Heart right ventricle (tissue), 16 donors: ENCODE results near the gene AGPAT3. TPM values are rescaled to one million over a fixed set of nuclear protein-coding genes. Genes with fewer than 3 reads are reported as not detected.

Source experiments
- ATAC-seq, 8 donors: fragments of 200-7000 bp; cut with Tn5 transposase; one replicate each; pipeline ENCODE4 v1.9.1; 2020; ENCODE audit warnings: mild to moderate bottlenecking in 8 of 8, moderate library complexity in 8 of 8, moderate number of reproducible peaks in 1 of 8
- DNase-seq, 2 donors: peaks; one replicate each; pipeline ENCODE4 v3.0.0-alpha.2; 2020
- H3K27ac ChIP-seq, 10 donors: fragments of 200-600 bp; sonication (generic) in 2 of 10; one replicate each; pipeline versions ENCODE4 v1.5.0 to v1.8.0; 2020 to 2022; ENCODE audit warnings: mild to moderate bottlenecking in 3 of 10
- H3K27me3 ChIP-seq, 7 donors: fragments of 200-600 bp; one replicate each; pipeline ENCODE4 v1.8.0; 2021 to 2022; ENCODE audit warnings: mild to moderate bottlenecking in 2 of 7
- H3K36me3 ChIP-seq, 9 donors: fragments of 200-600 bp; sonication (generic) in 1 of 9; one replicate each; pipeline versions ENCODE4 v1.5.0 to v1.8.0; 2020 to 2022; ENCODE audit warnings: mild to moderate bottlenecking in 2 of 9
- H3K4me1 ChIP-seq, 9 donors: fragments of 200-600 bp; sonication (generic) in 1 of 9; one replicate each; pipeline versions ENCODE4 v1.5.0 to v1.8.0; 2020 to 2022; ENCODE audit warnings: mild to moderate bottlenecking in 4 of 9
- H3K4me3 ChIP-seq, 10 donors: fragments of 200-600 bp; sonication (generic) in 2 of 10; one replicate each; pipeline versions ENCODE4 v1.5.0 to v1.8.0; 2020 to 2022; ENCODE audit warnings: mild to moderate bottlenecking in 7 of 10, moderate library complexity in 2 of 10
- H3K9me3 ChIP-seq, 11 donors: fragments of 200-600 bp in 10 of 11; sonication (generic) in 2 of 11; one replicate each; pipeline versions ENCODE4 v1.5.0 to v1.8.0; 2013 to 2022; ENCODE audit warnings: mild to moderate bottlenecking in 2 of 11, control low read depth in 1 of 11, moderate library complexity in 1 of 11
- CTCF ChIP-seq, 9 donors: fragments of 200-600 bp; sonication (generic) in 2 of 9; IDR thresholded peaks; one replicate each; pipeline versions ENCODE4 v1.5.0 to v1.8.0; 2021 to 2022; ENCODE audit warnings: antibody characterized with exemption in 9 of 9, mild to moderate bottlenecking in 5 of 9, moderate library complexity in 1 of 9
- WGBS, 2 donors: extraction: QIAGEN DNeasy Blood & Tissue Kit; methylation state at CpG; one replicate each; pipeline ENCODE4 v1.1.7; 2013; ENCODE audit warnings: inconsistent platforms in 1 of 2; 5-methylcytosine and 5-hydroxymethylcytosine counted together
- intact Hi-C, 10 donors: fragments of 100-400 bp; cut with DNase I; formaldehyde crosslinking; loops; one replicate each; pipeline versions ENCODE4 v1.11.1 to v1.14.2; 2022
- polyA plus RNA-seq, 2 donors: library from polyadenylated mRNA; stranded (reverse); fragments of 200-250 nt; gene quantifications; one replicate each; pipeline ENCODE4 v1.2.3, GENCODE V29; 2013
- total RNA-seq, 10 donors: library from RNA; stranded (reverse); fragmentation: NEBNext Ultra II Directional in 3 of 10; extraction: Animal tissue kit (Norgen Biotek cat#: 25700) in 3 of 10; gene quantifications; one replicate each; pipeline versions ENCODE4 v1.2.1 to v1.2.4, GENCODE V29; 2021 to 2023
- donor health status: Arrhythmogenic right ventricular cardiomyopathy.
- donor health status: ischemic (EF 13 %, LVEDD 7.1; RV severe dilation, severe dysfunction).
- donor health status: healthy with polysubstance abuse.
- donor health status: DM: no; HTN: yes; CAD: no.
- donor health status: DM: no; HTN: no; CAD: no.
- donor health status: ischemic (EF 25% LVEDD 6.9; RV normal size, moderate dysfunction).
- donor health status: ischemic (EF 25% LVEDD 5.7; RV mildly dilated, moderate dysfunction).
- donor health status: healthy.
- donor health status: DM: yes; HTN: yes; CAD: no.
- donor health status: Ischemic cardiomyopathy.
- donor health status: ischemic (EF 35%, LVEDD 5.7; RV mildly dilated, moderate dysfunction).
- donor health status: nonischemic (EF 11% LVEDD 7.7; RV severe dilation, severe dysfunction).
- donor health status: DM: yes; HTN: yes; CAD: no.
- donor health status: PGD.
- donor health status: ischemic (EF 29% LVEDD 5.4; RV normal size, mild dysfunction).
- donor health status: nonischemic (EF 23%, LVEDD 6.1; RV moderate dilation, normal function).

The AGPAT3 gene
- total and polyA plus RNA-seq, 12 donors = 19.7 to 110 (median 65.6) TPM

- Histone ChIP-seq H3K27me3 (no peaks in the 10 kb centered on the region), H3K4me1 (peaks cover 7 to 57% (median 30%) of the 10 kb centered on the region in 9 donors), H3K4me3 (no peak overlapping the region), H3K9me3 (peaks cover 0 to 18% (median 9%) of the 10 kb centered on the region in 11 donors), H3K36me3 (peaks cover 0 to 33% (median 0%) of the 10 kb centered on the region in 9 donors), H3K27ac (no peak overlapping the region)
- intact Hi-C loops = loop anchor here in 1 of 10 donors (5.0 kb wide), 1 partner anchor 43 kb away; the partner anchor contains the start of gene AGPAT3
- no peak for DNase-seq
- peak in 4 of 8 donors; percentile 21 to 48 (median 30) for ATAC-seq
- 83 to 85% methylated on average over 19 of the region's 19 CpGs for WGBS, 2 donors
- TF ChIP-seq CTCF (IDR thresholded peaks at IDR 0.05) = no peak
Measured at GRCh38 chr21:43909741-43910400, 44.8 kb downstream of the AGPAT3 start.

GRCh38 chr21:43910460-43910859 is 45.4 kb downstream of the AGPAT3 start:
- ATAC-seq (no peak), DNase-seq (no peak)
- Histone ChIP-seq H3K4me1 (peaks cover 7 to 57% (median 30%) of the 10 kb centered on the region in 9 donors), H3K27me3 (no peaks in the 10 kb centered on the region), H3K4me3 (no peak overlapping the region), H3K9me3 (peaks cover 0 to 18% (median 9%) of the 10 kb centered on the region in 11 donors), H3K36me3 (peaks cover 0 to 27% (median 0%) of the 10 kb centered on the region in 9 donors), H3K27ac (peak overlapping the region in 1 of 10 donors; percentile 18)
- no peak for TF ChIP-seq CTCF (IDR thresholded peaks at IDR 0.05)
- 81 to 82% methylated on average over 7 of the region's 7 CpGs for WGBS, 2 donors
- intact Hi-C loops = no loop called here

- Histone ChIP-seq H3K4me1 (peaks cover 7 to 61% (median 31%) of the 10 kb centered on the region in 9 donors), H3K4me3 (no peak overlapping the region), H3K36me3 (peaks cover 0 to 19% (median 0%) of the 10 kb centered on the region in 9 donors), H3K27ac (peak overlapping the region in 5 of 10 donors; percentile 18 to 59 (median 33)), H3K9me3 (peaks cover 0 to 18% (median 9%) of the 10 kb centered on the region in 11 donors), H3K27me3 (no peaks in the 10 kb centered on the region)
- intact Hi-C loops = no loop called here
- peak in 1 of 9 donors; percentile 25 for TF ChIP-seq CTCF (IDR thresholded peaks at IDR 0.05)
- peak in 1 of 2 donors; percentile 53 for DNase-seq
- ATAC-seq = peak in 7 of 8 donors; percentile 54 to 83 (median 58)
- 69 to 74% methylated on average over 21 of the region's 21 CpGs for WGBS, 2 donors
Measured at GRCh38 chr21:43911015-43911934, 46.3 kb downstream of the AGPAT3 start.

- peaks cover 7 to 67% (median 37%) of the 10 kb centered on the region in 9 donors for H3K4me1 ChIP-seq
- intact Hi-C loops = no loop called here
- no peak for TF ChIP-seq CTCF (IDR thresholded peaks at IDR 0.05)
- H3K27me3 ChIP-seq = no peaks in the 10 kb centered on the region
- no peak overlapping the region for H3K4me3 ChIP-seq
- peaks cover 0 to 18% (median 9%) of the 10 kb centered on the region in 11 donors for H3K9me3 ChIP-seq
- whole genome bisulfite sequencing, 2 donors = 80 to 85% methylated on average over 17 of the region's 17 CpGs
- peak overlapping the region in 4 of 10 donors; percentile 28 to 59 (median 34) for H3K27ac ChIP-seq
- no peak for DNase-seq
- H3K36me3 ChIP-seq = peaks cover 0 to 12% (median 0%) of the 10 kb centered on the region in 9 donors
- ATAC-seq = peak in 5 of 8 donors; percentile 4 to 45 (median 8)
Measured at GRCh38 chr21:43911935-43912487, 47.0 kb downstream of the AGPAT3 start.
